ENCODE measurements around the gene PKP1.

DNA sequence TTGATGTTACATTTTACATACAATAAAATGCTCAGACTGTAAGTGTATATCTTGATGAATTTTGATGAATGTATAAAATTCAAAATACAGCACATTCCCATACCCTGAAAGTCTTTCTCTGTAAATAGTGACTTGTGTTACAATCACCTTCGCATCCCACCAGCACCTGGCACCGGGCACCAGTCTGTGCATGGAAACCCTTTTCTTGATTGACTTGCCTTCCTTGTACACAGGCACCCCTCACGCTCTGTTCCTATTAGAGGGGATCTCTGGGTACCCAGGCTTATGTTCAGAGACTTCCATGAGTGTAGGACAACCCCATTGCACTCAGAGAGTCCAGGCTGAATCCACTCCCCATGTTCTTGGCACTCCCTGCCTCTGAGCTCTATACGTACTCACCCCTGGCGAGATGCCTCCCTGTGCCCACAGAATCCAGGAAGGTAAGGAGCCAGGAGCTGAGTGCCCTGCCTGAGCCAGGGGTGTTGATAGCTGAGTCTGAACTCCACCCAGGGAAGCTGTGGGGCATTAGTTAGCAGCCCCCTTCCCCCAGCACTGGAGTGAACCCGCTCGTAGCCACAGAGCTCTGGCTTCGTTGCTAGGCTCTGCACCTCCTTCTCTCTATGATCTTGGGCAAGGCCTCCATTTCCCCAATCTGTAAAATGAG lies 22.5 kb upstream of the PKP1 start:
- TF ChIP-seq, protein P1, sequence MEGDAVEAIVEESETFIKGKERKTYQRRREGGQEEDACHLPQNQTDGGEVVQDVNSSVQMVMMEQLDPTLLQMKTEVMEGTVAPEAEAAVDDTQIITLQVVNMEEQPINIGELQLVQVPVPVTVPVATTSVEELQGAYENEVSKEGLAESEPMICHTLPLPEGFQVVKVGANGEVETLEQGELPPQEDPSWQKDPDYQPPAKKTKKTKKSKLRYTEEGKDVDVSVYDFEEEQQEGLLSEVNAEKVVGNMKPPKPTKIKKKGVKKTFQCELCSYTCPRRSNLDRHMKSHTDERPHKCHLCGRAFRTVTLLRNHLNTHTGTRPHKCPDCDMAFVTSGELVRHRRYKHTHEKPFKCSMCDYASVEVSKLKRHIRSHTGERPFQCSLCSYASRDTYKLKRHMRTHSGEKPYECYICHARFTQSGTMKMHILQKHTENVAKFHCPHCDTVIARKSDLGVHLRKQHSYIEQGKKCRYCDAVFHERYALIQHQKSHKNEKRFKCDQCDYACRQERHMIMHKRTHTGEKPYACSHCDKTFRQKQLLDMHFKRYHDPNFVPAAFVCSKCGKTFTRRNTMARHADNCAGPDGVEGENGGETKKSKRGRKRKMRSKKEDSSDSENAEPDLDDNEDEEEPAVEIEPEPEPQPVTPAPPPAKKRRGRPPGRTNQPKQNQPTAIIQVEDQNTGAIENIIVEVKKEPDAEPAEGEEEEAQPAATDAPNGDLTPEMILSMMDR (IDR thresholded peaks at IDR 0.05), result no peak
- TF ChIP-seq POLR2AphosphoS5 (IDR thresholded peaks at IDR 0.05; ENCODE audit: insufficient read depth in 1 of 2, low read depth in 1 of 2) (no peak), POLR2A (IDR thresholded peaks at IDR 0.05) (no peak)
